ENCODE data around the gene CDKAL1. TPM values are rescaled to one million over a fixed set of nuclear protein-coding genes. Genes with fewer than 3 reads are reported as not detected.

Gene CDKAL1
- total and polyA plus RNA-seq, 10 donors, result 4.8 to 26.9 (median 20.1) TPM

DNA sequence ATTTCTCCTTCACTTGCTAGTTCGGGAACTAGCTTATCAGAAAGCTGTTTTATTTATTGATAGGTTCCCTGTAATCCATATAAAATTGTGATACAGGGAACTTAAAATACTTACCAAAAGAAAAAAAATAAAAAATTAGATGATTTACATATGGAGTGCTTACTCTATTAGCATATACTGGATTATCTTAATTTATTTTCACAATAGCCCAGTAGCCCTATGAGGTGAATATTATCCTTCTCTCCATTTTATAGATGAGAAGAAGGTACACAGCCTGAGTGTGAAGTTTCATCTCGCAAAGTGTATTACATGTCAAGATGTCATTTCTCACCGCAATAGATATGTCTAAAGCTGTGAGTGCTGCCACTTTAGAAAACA is 463.5 kb downstream of the CDKAL1 start:
- no peaks in the 10 kb centered on the region for H3K4me1 ChIP-seq
- no peak for DNase-seq
- H3K36me3 ChIP-seq, result peaks cover 0 to 35% (median 0%) of the 10 kb centered on the region in 6 donors
- TF ChIP-seq POLR2A (IDR thresholded peaks at IDR 0.05), result no peak
- TF ChIP-seq, protein P1, sequence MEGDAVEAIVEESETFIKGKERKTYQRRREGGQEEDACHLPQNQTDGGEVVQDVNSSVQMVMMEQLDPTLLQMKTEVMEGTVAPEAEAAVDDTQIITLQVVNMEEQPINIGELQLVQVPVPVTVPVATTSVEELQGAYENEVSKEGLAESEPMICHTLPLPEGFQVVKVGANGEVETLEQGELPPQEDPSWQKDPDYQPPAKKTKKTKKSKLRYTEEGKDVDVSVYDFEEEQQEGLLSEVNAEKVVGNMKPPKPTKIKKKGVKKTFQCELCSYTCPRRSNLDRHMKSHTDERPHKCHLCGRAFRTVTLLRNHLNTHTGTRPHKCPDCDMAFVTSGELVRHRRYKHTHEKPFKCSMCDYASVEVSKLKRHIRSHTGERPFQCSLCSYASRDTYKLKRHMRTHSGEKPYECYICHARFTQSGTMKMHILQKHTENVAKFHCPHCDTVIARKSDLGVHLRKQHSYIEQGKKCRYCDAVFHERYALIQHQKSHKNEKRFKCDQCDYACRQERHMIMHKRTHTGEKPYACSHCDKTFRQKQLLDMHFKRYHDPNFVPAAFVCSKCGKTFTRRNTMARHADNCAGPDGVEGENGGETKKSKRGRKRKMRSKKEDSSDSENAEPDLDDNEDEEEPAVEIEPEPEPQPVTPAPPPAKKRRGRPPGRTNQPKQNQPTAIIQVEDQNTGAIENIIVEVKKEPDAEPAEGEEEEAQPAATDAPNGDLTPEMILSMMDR (IDR thresholded peaks at IDR 0.05 in 8 of 11, conservative IDR thresholded peaks at IDR 0.05 in 3 of 11), result no peak
- no peak for TF ChIP-seq POLR2AphosphoS5 (IDR thresholded peaks at IDR 0.05)
- no peak overlapping the region for H3K4me3 ChIP-seq
- intact Hi-C loops (cut with DNase I; ENCODE audit: low total_unique reads), result no loop called here
- WGBS, 5 donors, result 84 to 89% (median 87%) methylated on average over 3 of the region's 3 CpGs
- no peaks in the 10 kb centered on the region for H3K27me3 ChIP-seq (replicated peaks in 1 of 7)
- no peak overlapping the region for H3K27ac ChIP-seq
- peaks cover 0 to 13% (median 2%) of the 10 kb centered on the region in 8 donors for H3K9me3 ChIP-seq

DNA sequence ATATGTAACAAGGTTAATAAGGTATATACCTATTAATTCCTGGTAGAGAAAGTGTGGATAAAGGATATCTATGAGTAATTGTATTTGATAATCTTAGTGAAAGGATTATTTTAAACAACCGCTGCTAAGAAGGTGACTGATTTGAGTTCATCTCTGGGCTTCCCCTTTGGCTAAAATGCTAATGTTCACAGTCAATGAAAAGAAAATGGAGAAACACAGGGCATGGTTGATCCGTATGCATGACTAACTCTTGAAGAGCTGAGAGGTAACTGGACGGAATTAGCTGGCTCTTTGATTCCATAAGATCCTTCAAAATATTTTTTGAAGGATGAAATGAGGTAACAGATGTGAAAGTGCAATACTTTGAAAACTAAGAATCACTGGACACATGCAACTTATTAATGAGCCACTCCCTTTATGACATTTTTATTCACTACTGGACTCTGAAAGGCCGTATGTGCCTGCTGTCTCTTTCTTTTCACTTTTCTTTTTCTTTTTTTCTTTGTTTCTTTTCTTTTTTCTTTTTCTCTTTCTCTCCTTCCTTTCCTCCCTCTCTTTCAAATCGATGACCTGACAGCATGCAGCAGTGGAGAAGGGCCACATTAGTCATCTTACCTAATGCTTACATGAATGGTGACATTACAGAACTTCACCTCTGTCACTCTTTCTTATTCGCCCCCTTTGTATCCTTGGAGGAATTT is 464.6 kb downstream of the CDKAL1 start:
- Histone ChIP-seq H3K36me3 (peaks cover 0 to 37% (median 0%) of the 10 kb centered on the region in 6 donors), H3K27ac (no peak overlapping the region), H3K9me3 (peaks cover 0 to 13% (median 2%) of the 10 kb centered on the region in 8 donors), H3K4me3 (no peak overlapping the region), H3K27me3 (replicated peaks in 1 of 7) (no peaks in the 10 kb centered on the region), H3K4me1 (peaks cover 0 to 4% (median under 1%) of the 10 kb centered on the region in 6 donors)
- intact Hi-C loops (cut with DNase I; ENCODE audit: low total_unique reads), result no loop called here
- TF ChIP-seq POLR2AphosphoS5 (IDR thresholded peaks at IDR 0.05), result no peak
- TF ChIP-seq POLR2A (IDR thresholded peaks at IDR 0.05), result no peak
- TF ChIP-seq, protein P1 (IDR thresholded peaks at IDR 0.05 in 8 of 11, conservative IDR thresholded peaks at IDR 0.05 in 3 of 11), result no peak
- 81 to 89% (median 84%) methylated on average over 6 of the region's 6 CpGs for WGBS, 5 donors
- DNase-seq, result no peak

- Histone ChIP-seq H3K27ac (no peak overlapping the region), H3K9me3 (peaks cover 0 to 7% (median 0%) of the 10 kb centered on the region in 8 donors), H3K36me3 (peaks cover 0 to 28% (median 0%) of the 10 kb centered on the region in 6 donors), H3K4me1 (peaks cover 0 to 16% (median 6%) of the 10 kb centered on the region in 6 donors), H3K4me3 (no peak overlapping the region), H3K27me3 (replicated peaks in 1 of 7) (no peaks in the 10 kb centered on the region)
- WGBS, 5 donors, result 70 to 95% (median 87%) methylated on average over 2 of the region's 2 CpGs
- intact Hi-C loops (cut with DNase I; ENCODE audit: low total_unique reads), result no loop called here
- no peak for DNase-seq
- TF ChIP-seq POLR2AphosphoS5 (IDR thresholded peaks at IDR 0.05), result no peak
- TF ChIP-seq POLR2A (IDR thresholded peaks at IDR 0.05), result no peak
- TF ChIP-seq, protein P1 (IDR thresholded peaks at IDR 0.05 in 8 of 11, conservative IDR thresholded peaks at IDR 0.05 in 3 of 11), result no peak
Measured at GRCh38 chr6:21000331-21000801, 466.1 kb downstream of the CDKAL1 start.

- no peak overlapping the region for H3K27ac ChIP-seq
- H3K9me3 ChIP-seq, result no peaks in the 10 kb centered on the region
- WGBS, 5 donors, result 87 to 95% (median 91%) methylated on average over 3 of the region's 3 CpGs
- H3K4me3 ChIP-seq, result no peak overlapping the region
- H3K36me3 ChIP-seq, result peaks cover 0 to 25% (median 0%) of the 10 kb centered on the region in 6 donors
- no peaks in the 10 kb centered on the region for H3K27me3 ChIP-seq (replicated peaks in 1 of 7)
- H3K4me1 ChIP-seq, result peaks cover 0 to 21% (median 6%) of the 10 kb centered on the region in 6 donors
- intact Hi-C loops (cut with DNase I; ENCODE audit: low total_unique reads), result no loop called here
- TF ChIP-seq POLR2A (IDR thresholded peaks at IDR 0.05), result no peak
- TF ChIP-seq, protein P1 (IDR thresholded peaks at IDR 0.05 in 8 of 11, conservative IDR thresholded peaks at IDR 0.05 in 3 of 11), result no peak
- no peak for TF ChIP-seq POLR2AphosphoS5 (IDR thresholded peaks at IDR 0.05)
- DNase-seq, result no peak
Measured at GRCh38 chr6:21001736-21002135, 467.5 kb downstream of the CDKAL1 start.

Measured in spleen (tissue), 11 donors.